ENCODE results near the gene SSH2.

The SSH2 gene

DNA sequence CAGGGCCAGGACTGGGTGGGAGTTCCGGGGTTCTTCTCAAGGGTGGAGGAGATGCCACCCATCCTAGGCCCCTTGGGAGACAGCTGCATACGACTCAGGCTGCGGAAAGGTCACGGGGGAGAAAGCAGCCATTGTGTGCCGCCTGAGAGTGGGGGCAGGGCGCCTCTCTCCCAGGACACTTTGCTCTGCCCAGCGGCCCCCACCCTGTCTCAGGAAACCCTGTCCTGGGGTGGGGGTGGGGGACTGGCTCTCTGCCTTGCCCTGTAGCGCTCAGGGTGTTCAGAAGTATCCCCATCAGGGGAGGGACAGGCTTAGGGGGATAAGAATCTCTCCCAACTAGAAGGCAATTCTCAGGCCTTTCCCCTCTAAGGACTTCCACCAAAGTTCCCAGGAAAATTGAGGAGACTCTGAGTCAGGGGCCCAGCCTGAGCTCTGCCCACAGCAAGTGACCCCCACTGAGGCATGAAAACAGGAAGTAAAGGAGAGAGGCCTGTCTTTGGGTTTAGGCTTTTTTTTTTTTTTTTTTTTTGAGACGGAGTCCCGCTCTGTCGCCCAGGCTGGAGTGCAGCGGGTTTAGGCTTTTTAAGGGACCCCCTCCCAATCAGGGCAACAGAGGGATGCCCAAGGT is 345.5 kb downstream of the SSH2 start:
- DNase-seq = no peak

DNA sequence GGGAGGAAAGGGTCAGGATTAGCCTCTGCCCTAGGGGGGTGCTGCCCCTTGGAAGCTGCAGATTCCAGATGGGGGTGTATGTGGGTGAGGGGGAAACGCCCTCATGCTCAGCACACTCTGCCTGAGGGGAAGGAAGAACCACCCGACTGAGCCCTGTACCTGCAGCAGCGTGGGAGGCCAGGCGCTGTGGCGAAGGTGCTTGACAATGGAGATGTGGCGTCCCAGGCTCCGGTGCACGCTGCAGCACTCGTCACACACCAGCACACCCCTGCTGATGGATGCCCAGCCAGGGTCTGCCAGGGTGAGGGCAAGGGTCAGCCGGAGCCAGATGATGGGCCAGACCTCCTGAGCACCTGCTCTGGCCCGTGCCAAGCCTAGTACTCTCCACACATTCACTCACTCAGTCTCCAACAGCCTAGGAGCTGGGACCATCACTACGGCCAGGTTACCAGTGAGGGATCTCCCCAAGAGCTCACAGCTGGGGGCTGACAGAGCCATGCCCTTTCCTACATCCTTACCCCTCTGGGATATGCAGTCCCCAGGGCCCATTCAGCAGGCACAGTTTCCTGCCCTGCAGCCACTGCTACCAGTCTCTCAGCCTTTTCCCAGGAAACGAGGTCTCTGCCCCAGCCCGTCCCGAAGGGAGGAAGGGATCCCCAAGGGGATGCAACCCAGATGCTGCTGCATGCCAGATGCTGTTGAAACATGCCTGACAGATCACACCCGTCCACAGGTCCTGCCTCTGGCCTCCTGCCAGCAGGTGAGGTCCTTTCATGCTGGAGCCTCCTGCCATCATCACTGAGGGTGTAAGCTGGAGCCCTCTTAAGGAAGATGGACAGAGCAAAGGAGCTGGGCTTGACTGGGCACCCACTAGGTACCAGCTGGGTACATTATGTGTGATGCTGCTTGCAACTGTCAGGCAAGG is 346.4 kb downstream of the SSH2 start:
- no peak for DNase-seq

- DNase-seq = no peak
These were observed 347.3 kb downstream of the SSH2 start for GRCh38 chr17:29582772-29583171.

DNA sequence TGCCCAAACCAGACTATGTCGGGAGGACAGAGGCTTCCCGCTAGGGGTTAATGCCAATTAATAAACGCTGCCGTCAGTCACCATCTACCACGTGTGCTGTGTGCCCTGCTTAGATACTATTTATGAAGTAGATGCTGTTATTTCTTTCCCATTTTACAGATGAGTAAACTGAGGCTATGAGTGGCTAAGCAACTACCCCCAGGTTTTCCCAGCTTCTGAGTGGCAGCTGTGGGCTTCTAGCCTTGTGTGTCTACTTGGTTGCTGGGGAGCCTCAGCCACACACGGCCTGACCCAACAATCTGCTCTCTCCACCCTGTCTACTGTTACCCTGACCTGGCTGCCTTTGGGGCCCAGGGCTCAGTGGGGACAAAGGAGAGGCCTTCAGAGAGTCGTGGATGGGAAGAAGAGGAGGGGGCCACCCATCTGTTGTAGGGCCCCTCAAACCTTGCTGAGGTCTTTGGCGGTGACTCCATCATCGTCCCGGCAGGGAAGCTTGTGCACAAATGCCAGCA is 347.7 kb downstream of the SSH2 start:
- no peak for DNase-seq

DNA sequence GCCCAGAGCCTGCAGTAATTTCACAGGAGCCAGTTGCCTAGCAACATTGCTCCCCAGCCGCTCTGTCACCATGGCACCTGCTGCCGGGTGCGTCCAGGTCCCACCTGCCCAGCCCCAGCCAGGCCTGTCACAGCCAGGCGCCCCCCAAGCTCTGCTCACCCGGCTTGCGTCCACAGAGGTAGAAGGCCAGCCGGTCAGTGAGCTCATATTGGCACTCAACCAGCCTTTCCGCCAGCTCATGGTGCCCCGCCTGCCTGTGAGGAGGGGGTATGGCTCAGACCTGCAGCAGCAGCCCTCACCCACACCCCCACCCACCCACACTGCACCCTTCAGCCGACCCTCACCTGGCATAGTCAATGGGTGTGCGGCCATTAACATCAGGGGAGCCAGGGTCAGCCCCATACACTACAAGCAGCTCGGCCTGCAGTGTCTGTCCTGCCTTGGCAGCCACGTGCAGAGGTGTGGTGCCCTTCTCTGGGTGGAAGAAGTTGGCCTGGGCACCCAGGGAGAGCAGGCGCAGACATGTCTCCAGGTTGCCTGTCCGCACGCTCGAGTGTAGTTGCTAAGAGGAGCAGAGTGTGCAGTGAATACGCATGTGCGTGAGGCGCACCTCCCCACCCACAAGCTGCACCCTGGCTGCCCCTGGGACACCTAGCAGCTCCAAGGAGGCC is 348.3 kb downstream of the SSH2 start:
- DNase-seq = no peak

DNA sequence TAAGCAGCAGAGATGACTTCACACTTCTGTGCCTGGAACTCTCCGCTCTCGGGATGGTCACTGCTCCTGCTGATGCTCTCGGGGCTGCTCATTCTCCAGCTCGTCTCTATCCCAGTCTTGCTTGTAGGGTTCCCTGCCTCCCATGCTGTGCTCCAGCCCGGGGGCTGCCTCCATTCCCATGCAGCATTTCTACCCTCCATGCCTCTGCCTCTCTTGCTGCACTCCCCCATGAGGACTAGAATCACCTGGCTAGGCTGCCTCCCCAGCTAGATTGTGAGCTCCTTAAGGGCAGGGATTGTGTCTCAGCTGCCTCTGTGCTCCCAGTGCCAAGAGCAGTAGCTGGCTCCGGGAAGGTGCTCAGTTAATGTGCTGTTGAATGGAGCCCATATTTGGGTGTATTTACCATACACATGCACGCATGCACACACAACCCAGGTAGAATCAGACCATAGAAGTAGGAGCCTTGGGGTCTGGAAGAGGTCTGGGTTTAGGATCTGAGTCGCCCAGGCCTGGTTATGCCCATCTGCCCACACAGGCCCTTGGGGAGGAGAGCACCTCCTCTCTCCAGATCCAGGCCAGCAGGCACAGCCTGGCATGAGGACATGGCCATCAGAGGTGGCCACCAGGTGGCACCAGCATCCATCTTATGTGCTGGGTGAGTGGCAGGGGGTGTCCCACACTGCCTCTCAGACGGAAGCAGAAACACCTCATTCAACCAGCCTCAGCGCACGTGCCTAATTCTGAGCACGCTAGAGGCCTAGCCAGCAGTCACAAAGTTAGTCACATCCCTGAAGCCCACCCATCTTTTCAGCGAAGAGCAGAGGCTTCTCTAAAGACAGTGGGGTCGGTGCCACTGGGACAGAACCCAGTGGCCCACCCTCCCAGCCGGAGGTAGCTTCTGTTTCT is 349.9 kb downstream of the SSH2 start:
- DNase-seq = peak; percentile 79

DNA sequence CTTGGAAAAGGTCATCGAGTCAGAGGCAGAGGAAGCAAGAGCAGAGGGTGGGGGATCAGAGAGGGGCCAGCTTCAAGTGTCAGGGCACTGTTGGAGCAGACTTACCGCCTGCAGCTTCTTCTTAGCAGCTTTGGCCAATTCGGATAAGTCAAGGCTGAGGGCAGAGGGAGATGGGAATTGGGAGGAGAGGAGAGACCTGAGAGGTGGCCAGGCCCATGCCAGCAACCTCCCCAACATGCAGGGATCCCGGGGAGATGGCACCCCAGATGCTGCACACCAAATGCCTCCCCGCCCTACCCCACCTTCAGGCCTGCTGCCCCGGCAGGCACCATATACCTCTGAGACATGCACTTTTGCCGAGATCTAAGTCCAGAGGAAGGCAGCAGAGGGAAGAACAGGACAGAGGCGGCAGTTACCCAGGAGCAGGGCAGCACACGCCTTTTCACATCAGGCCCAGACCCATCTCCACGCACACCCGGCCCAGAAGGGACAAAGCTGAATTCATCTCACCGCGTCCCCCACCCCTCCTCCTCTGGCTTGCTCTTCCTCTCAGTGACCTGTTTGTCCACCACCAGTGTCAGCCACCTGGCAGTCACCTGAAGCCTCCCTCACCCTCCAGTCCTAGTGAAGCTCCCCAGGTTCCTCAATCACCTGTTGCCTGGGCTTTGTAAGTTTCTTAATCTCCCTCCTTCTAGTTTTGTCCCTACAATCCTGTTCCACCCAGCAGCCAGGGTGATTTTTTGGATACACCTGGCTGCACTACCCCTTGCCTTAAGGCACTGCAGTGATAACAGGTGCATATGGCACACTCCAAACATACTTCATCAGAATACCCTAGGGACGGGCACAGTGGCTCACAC is 351.2 kb downstream of the SSH2 start:
- DNase-seq = no peak

DNA sequence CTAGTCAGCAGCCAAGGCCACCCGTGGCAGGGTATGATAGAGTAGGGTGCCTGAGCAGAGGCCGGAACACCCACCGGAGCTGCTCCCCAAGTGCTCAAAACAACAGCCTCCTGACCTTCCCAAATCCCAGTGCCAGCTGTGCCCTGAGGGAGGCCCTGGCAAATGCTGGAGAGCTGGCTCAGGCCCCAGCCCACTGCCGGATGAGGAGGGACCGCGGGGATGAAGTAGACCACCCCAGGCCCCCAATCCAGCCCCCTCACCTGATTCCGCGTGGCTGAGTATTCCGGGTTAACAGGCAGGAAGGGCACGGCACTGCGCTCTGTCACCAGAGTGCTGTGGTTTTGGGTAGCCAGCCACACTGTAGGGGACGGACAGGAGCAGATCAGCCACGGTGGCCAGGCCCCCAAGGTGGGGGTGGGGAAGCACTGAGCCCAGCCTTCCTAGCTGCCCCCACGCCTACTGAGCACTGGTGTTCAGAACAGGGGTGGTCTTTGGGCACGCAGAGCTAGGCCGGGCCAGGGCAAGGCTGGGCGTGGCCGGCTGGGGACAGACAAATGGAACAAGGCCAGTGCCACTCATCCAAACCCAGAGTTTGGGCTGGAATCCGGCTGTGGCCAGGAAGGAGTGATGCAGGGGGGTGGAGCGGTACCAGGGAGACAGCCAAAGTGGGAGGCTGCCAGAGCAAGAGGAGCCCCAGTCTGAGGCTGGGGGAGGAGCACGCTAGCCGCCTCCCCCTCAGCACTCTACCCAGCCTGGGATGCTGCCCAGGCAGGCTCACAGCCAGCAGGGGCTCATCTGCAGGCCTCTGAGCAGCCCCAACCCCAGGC is 352.4 kb downstream of the SSH2 start:
- no peak for DNase-seq

DNA sequence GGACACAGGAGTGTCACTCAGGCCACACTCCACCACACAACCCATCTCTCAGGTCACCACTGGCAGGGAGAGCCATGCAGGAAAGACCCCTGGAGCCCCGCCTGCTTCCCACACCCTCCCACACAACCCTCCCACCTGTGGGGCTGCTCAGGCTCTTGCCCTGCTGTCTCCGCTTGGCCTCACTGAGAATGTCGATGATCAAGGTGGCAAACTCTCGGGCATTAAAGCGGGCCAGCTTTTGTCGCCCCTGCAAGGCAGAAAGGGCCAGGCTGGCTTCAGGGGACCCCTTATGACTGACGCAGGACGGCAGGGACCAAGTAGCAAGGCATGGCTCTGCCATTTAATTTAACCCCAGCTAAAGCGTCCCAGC is 353.0 kb downstream of the SSH2 start:
- DNase-seq = no peak

DNA sequence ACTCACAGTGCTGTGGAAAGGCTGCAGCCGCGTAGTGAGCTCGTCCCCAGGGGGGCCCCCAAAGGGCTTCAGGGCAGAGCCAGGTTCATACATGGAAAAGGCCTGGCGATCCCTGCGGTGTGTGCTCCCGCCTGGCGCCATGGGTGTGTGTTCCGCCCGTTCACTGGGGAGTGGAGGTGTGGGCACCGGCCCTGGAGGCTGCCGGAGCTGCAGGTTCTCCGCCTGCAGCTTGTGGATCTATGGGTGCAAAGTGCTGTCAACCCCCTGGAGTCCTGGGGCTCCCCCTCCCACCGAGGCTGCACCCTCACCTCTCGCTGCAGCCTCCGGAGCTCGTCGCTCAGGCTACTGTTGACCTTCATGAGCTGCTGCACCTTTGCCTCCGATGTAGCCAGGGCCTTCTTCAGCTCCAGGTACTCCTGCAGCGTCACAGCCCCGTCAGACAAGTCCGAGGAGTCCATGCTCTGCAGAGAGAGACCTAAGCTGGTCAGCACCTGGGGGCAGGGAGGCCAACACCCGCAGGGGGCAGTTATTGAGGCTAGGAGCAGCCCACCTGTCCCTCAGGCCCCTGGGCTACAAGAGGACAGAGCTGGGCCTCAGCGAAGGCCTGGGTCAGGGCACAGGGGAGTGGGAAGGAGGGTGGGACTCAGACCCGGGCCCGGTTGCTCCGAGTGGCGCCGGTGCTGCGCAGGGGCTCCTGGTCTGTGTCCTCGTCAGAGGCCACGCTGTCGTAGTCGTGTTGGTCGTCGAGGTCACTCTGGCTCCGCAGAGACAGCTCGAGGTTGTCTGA is 353.6 kb downstream of the SSH2 start:
- DNase-seq = no peak
